Smooth muscle cell (in vitro differentiated cells): Measurements from ENCODE around the gene CLTRN. TPM values are rescaled to one million over a fixed set of nuclear protein-coding genes. Genes with fewer than 3 reads are reported as not detected.

ENCODE experiments used
- DNase-seq: peaks from one replicate; lab custom pipeline; 2025; ENCODE audit not compliant: unreplicated experiment; lab: John Stamatoyannopoulos, UW
- H2AFZ ChIP-seq: fragments of 200-600 bp; sonication (generic); 2 replicates; pipeline ENCODE4 v1.6.0; 2016; ENCODE audit warnings: antibody characterized with exemption, low read depth, mild to moderate bottlenecking
- H3F3A ChIP-seq: fragments of 200-600 bp; sonication (generic); 2 replicates; pipeline ENCODE4 v1.6.0; 2017; ENCODE audit warnings: antibody characterized with exemption, low read depth
- H3K27ac ChIP-seq: fragments of 200-600 bp; sonication (generic); 2 replicates; pipeline ENCODE4 v1.5.1; 2016; ENCODE audit warnings: low read depth, mild to moderate bottlenecking
- H3K27me3 ChIP-seq: fragments of 200-600 bp; sonication (generic); 2 replicates; pipeline ENCODE4 v1.6.1; 2016; ENCODE audit warnings: low read depth, mild to moderate bottlenecking
- H3K36me3 ChIP-seq: fragments of 200-600 bp; sonication (generic); 2 replicates; pipeline ENCODE4 v1.5.1; 2016; ENCODE audit warnings: low read depth
- H3K4me1 ChIP-seq: fragments of 200-600 bp; sonication (generic); 2 replicates; pipeline ENCODE4 v1.5.1; 2016; ENCODE audit warnings: low read depth
- H3K4me2 ChIP-seq: fragments of 200-600 bp; sonication (generic); 2 replicates; pipeline ENCODE4 v1.6.0; 2016; ENCODE audit warnings: mild to moderate bottlenecking
- H3K4me3 ChIP-seq: fragments of 200-600 bp; sonication (generic); 2 replicates; pipeline ENCODE4 v1.5.1; 2016; ENCODE audit warnings: mild to moderate bottlenecking
- H3K79me2 ChIP-seq: fragments of 200-600 bp; sonication (generic); 2 replicates; pipeline ENCODE4 v1.6.0; 2016; ENCODE audit warnings: low read depth, mild to moderate bottlenecking
- H3K9ac ChIP-seq: fragments of 200-600 bp; sonication (generic); 2 replicates; pipeline ENCODE4 v1.6.0; 2016; ENCODE audit warnings: low read depth
- H3K9me3 ChIP-seq: fragments of 200-600 bp; sonication (generic); replicated peaks from 2 replicates; pipeline ENCODE4 v1.5.1; 2016; ENCODE audit warnings: low read depth
- H4K20me1 ChIP-seq: fragments of 200-600 bp; sonication (generic); 2 replicates; pipeline ENCODE4 v1.6.0; 2016; ENCODE audit warnings: low read depth
- CTCF ChIP-seq: fragments of 200-600 bp; sonication (generic); IDR thresholded peaks from 2 replicates; pipeline ENCODE4 v1.5.1; 2017; ENCODE audit warnings: borderline replicate concordance, mild to moderate bottlenecking, antibody characterized with exemption; ENCODE audit not compliant: insufficient read depth, poor library complexity, severe bottlenecking
- WGBS: methylation state at CpG from one replicate; pipeline ENCODE4 v1.1.7; 2016; ENCODE audit warnings: low lambda C conversion rate; 5-methylcytosine and 5-hydroxymethylcytosine counted together
- polyA plus RNA-seq: library from polyadenylated mRNA; unstranded; fragments of >200 nt; fragmentation: Nextera tagmentation; extraction: Ambion mirVana; gene quantifications from 2 replicates; pipeline ENCODE4 v1.2.1, GENCODE V29; 2016
- total RNA-seq: library from RNA; depleted of rRNA; stranded (reverse); fragments of >200 nt; gene quantifications from 2 replicates; pipeline ENCODE4 v1.2.3, GENCODE V29; 2014

Gene CLTRN
- total and polyA plus RNA-seq, 2 experiments from 2014 or later: 2.4 to 3.1 TPM

GRCh38 chrX:15623054-15623453 is 41.6 kb downstream of the CLTRN start:
- 83% methylated on average over 1 of the region's 1 CpG for WGBS
- H3K9me3 ChIP-seq: no peaks in the 10 kb centered on the region

GRCh38 chrX:15619053-15619755 is 45.4 kb downstream of the CLTRN start:
- no peaks in the 10 kb centered on the region for H3K79me2 ChIP-seq
- no peaks in the 10 kb centered on the region for H3K4me1 ChIP-seq
- no peak for TF ChIP-seq CTCF
- H3F3A ChIP-seq: no peaks in the 10 kb centered on the region
- WGBS: 81% methylated on average over 3 of the region's 3 CpGs
- no peak overlapping the region for H2AFZ ChIP-seq
- no peak overlapping the region for H3K4me2 ChIP-seq
- no peak overlapping the region for H3K9ac ChIP-seq
- H4K20me1 ChIP-seq: no peaks in the 10 kb centered on the region
- H3K4me3 ChIP-seq: no peak overlapping the region
- no peaks in the 10 kb centered on the region for H3K27me3 ChIP-seq
- no peak for DNase-seq
- H3K36me3 ChIP-seq: no peaks in the 10 kb centered on the region
- no peaks in the 10 kb centered on the region for H3K9me3 ChIP-seq
- no peak overlapping the region for H3K27ac ChIP-seq

More at GRCh38 chrX:15623054-15623453, 41.6 kb downstream of the CLTRN start:
- no peak for TF ChIP-seq CTCF
- no peak overlapping the region for H2AFZ ChIP-seq
- no peak overlapping the region for H3K27ac ChIP-seq
- H3K27me3 ChIP-seq: no peaks in the 10 kb centered on the region
- no peaks in the 10 kb centered on the region for H3K36me3 ChIP-seq
- no peak overlapping the region for H3K4me3 ChIP-seq
- no peaks in the 10 kb centered on the region for H3F3A ChIP-seq
- no peaks in the 10 kb centered on the region for H3K4me1 ChIP-seq
- H3K4me2 ChIP-seq: no peak overlapping the region
- no peaks in the 10 kb centered on the region for H3K79me2 ChIP-seq
- no peaks in the 10 kb centered on the region for H4K20me1 ChIP-seq
- no peak for DNase-seq
- no peak overlapping the region for H3K9ac ChIP-seq

- no peak for TF ChIP-seq CTCF
- Histone ChIP-seq H3K79me2 (no peaks in the 10 kb centered on the region), H3K27me3 (no peaks in the 10 kb centered on the region), H4K20me1 (no peaks in the 10 kb centered on the region), H3K4me2 (no peak overlapping the region), H2AFZ (no peak overlapping the region), H3K4me3 (no peak overlapping the region), H3K27ac (no peak overlapping the region), H3K4me1 (no peaks in the 10 kb centered on the region), H3K36me3 (no peaks in the 10 kb centered on the region), H3K9me3 (no peaks in the 10 kb centered on the region), H3K9ac (no peak overlapping the region), H3F3A (no peaks in the 10 kb centered on the region)
- no peak for DNase-seq
- 87% methylated on average over 6 of the region's 6 CpGs for WGBS
Measured at GRCh38 chrX:15617111-15617510, 47.5 kb downstream of the CLTRN start.

DNA sequence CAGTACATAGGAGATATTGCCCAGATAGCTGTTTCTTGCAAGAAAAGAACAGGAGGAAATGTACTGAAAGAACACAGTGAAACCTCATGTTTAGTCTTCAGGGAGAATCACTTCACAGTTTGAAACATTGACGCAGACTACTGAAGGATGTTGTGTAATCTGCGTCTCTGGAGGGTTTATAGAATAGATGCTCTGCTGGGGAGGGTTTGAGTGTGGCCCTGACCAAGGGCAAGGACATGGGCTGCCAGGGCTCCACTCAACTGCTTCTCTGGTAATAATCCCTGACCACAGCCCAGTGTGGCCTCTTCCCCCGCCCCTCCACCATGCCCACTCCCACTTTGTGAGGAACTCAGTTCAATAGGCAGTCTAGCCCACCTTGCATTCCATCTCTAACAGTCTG is 48.1 kb downstream of the CLTRN start:
- no peaks in the 10 kb centered on the region for H3K27me3 ChIP-seq
- no peaks in the 10 kb centered on the region for H4K20me1 ChIP-seq
- no peak for TF ChIP-seq CTCF
- no peaks in the 10 kb centered on the region for H3K9me3 ChIP-seq
- peak overlapping the region; percentile 15 for H3K27ac ChIP-seq
- H3K36me3 ChIP-seq: no peaks in the 10 kb centered on the region
- no peak overlapping the region for H3K4me2 ChIP-seq
- H3K79me2 ChIP-seq: no peaks in the 10 kb centered on the region
- 57% methylated on average over 3 of the region's 3 CpGs for WGBS
- no peak overlapping the region for H3K9ac ChIP-seq
- H2AFZ ChIP-seq: peak overlapping the region; percentile 72
- no peaks in the 10 kb centered on the region for H3K4me1 ChIP-seq
- no peak for DNase-seq
- no peak overlapping the region for H3K4me3 ChIP-seq
- no peaks in the 10 kb centered on the region for H3F3A ChIP-seq
